ENCODE measurements around the gene MON1B. TPM values are rescaled to one million over a fixed set of nuclear protein-coding genes. Genes with fewer than 3 reads are reported as not detected.

Gene MON1B
- total and polyA plus RNA-seq, 2 of the 4 experiments (the other 2 are of a cell fraction), result 5.2 to 19.2 TPM

GRCh38 chr16:77212741-77213541 lies 22.0 kb downstream of the MON1B start:
- Histone ChIP-seq H2BK5ac (ENCODE audit: low read depth, low read length, poor library complexity, severe bottlenecking) (no peak overlapping the region), H3K79me1 (ENCODE audit: low read depth in 1 of 2, low read length in 2 of 2) (no peaks in the 10 kb centered on the region), H3K14ac (replicated peaks; ENCODE audit: low read depth, low read length) (no peak overlapping the region), H3K23ac (ENCODE audit: low read depth, low read length) (no peak overlapping the region), H4K20me1 (ENCODE audit: insufficient read depth, low read length) (no peaks in the 10 kb centered on the region), H2BK120ac (ENCODE audit: low read depth, low read length) (no peak overlapping the region), H3K18ac (ENCODE audit: low read depth, low read length) (no peak overlapping the region), H4K5ac (ENCODE audit: low read depth, low read length) (no peak overlapping the region), H3K4ac (ENCODE audit: low read depth, low read length) (no peak overlapping the region; the same call in 1 of the 2 replicates), H2BK15ac (ENCODE audit: low read depth, low read length) (no peak overlapping the region), H4K91ac (ENCODE audit: insufficient read depth, low read depth, low read length) (no peak overlapping the region), H3K4me1 (ENCODE audit: control insufficient read depth, insufficient read depth, low read length) (peaks cover 3% of the 10 kb centered on the region), H3K4me3 (ENCODE audit: insufficient read depth, low read depth, low read length) (peak overlapping the region; percentile 66), H3K56ac (ENCODE audit: extremely low read depth, insufficient read depth, low read length) (no peak overlapping the region), H3K9me1 (ENCODE audit: insufficient read depth, low read length) (peaks cover 11% of the 10 kb centered on the region), H2AK5ac (ENCODE audit: low read depth, low read length) (peak overlapping the region; percentile 16; the same call in 1 of the 2 replicates), H4K8ac (ENCODE audit: low read depth in 2 of 2, low read length in 2 of 2) (no peak overlapping the region), H2AFZ (replicated peaks; ENCODE audit: low read length, poor library complexity) (peak overlapping the region; percentile 93), H3K4me2 (ENCODE audit: low read depth, low read length) (peak overlapping the region; percentile 74), H3K27me3 (ENCODE audit: control insufficient read depth, insufficient read depth, low read length) (peaks cover 6% of the 10 kb centered on the region; the same call in 1 of the 2 replicates), H3K27ac (ENCODE audit: insufficient read depth, low read length) (no peak overlapping the region; the same call in 1 of the 2 replicates), H3K36me3 (ENCODE audit: control insufficient read depth, insufficient read depth, low read length) (no peaks in the 10 kb centered on the region), H2AK9ac (replicated peaks; ENCODE audit: low read depth, low read length, poor library complexity) (no peak overlapping the region), H3K9me3 (ENCODE audit: control insufficient read depth, insufficient read depth, low read length) (no peaks in the 10 kb centered on the region), H3K9ac (ENCODE audit: low read depth, low read length) (no peak overlapping the region; the same call in 1 of the 2 replicates), H2BK20ac (ENCODE audit: low read depth, low read length) (no peak overlapping the region)
- DNase-seq (no peak), ATAC-seq (ENCODE audit: low read depth) (peak; percentile 85)
- 8% methylated on average over 19 of the region's 62 CpGs; no CpG with 5 or more reads in 1 of the 2 experiments for WGBS, 2 experiments (ENCODE audit: extremely low coverage in 2 of 2, insufficient read length in 1 of 2)
- TF ChIP-seq RAD21 (IDR thresholded peaks at IDR 0.05; ENCODE audit: low read length) (no peak), RFX5 (IDR thresholded peaks at IDR 0.05; ENCODE audit: low read depth, low read length) (no peak), CEBPB (IDR thresholded peaks at IDR 0.05; ENCODE audit: low read depth, low read length) (no peak), BHLHE40 (IDR thresholded peaks at IDR 0.05; ENCODE audit: low read depth, low read length) (no peak), MXI1 (IDR thresholded peaks at IDR 0.05; ENCODE audit: borderline replicate concordance, low read depth, low read length) (no peak), NFE2L2 (IDR thresholded peaks at IDR 0.05; ENCODE audit: low read depth, low read length) (no peak), POLR2A (IDR thresholded peaks at IDR 0.05; ENCODE audit: low read depth, low read length) (no peak), SMC3 (IDR thresholded peaks at IDR 0.05; ENCODE audit: low read depth, low read length) (no peak)
- in situ Hi-C loops (cut with MboI; ENCODE audit: low sequenced_read_pairs) (no loop called here), dilution Hi-C loops (cut with HindIII; ENCODE audit: low sequenced_read_pairs, unreplicated experiment) (no loop called here), intact Hi-C loops (cut with micrococcal nuclease) (no loop called here)
- ChIA-PET POLR2A (ENCODE audit: unreplicated experiment) (no interaction called here), CTCF (no interaction called here)
- no TSS peak for BruUV-seq (replicated peaks)
